HG02588 (cell line): Measurements from ENCODE around the gene AHCYL2.
"Not testable (repeated sequence)": the region's sequence is repeated elsewhere in the genome, so short reads cannot be mapped to it uniquely, and the experiment has no call there.

Experiments
- ATAC-seq: cut with Tn5 transposase; IDR thresholded peaks from one replicate; pipeline ENCODE4 v1.9.1; 2021; ENCODE audit warnings: mild to moderate bottlenecking, moderate library complexity; ENCODE audit not compliant: unreplicated experiment

AHCYL2 gene

GRCh38 chr7:129476398-129476797 lies 251.6 kb downstream of the AHCYL2 start:
- ATAC-seq: not testable (repeated sequence)
